GM12878 (cell line): Measurements from ENCODE around the gene CHST14. TPM values are rescaled to one million over a fixed set of nuclear protein-coding genes. Genes with fewer than 3 reads are reported as not detected.

Experiments used
- ATAC-seq: fragments of 200-7000 bp; cut with Tn5 transposase; 3 replicates; pipeline ENCODE4 v1.9.1; 2020; ENCODE audit warnings: mild to moderate bottlenecking, moderate library complexity
- BruUV-seq: library from RNA; stranded (reverse); fragments of 400-500 nt; replicated peaks from 2 replicates; lab custom pipeline; 2021; lab: Mats Ljungman, UMichigan
- CTCF ChIA-PET: fragments of 300-600 bp; sonication (Branson Sonifier 250); formaldehyde crosslinking; extraction: SDS; loops from one replicate; lab custom pipeline; 2021; ENCODE audit warnings: inconsistent platforms; lab: Yijun Ruan, JAX
- POLR2A ChIA-PET: fragments of 350-600 bp; formaldehyde crosslinking; extraction: SDS; loops from one replicate; lab custom pipeline; 2021; ENCODE audit warnings: inconsistent platforms; lab: Charles Lee
- RAD21 ChIA-PET: fragments of 300-600 bp; sonication (Branson Sonifier 250); formaldehyde crosslinking; loops from one replicate; lab custom pipeline; 2023; ENCODE audit warnings: antibody characterized with exemption; ENCODE audit not compliant: unreplicated experiment; lab: Charles Lee
- SMC1A ChIA-PET: fragments of 300-600 bp; sonication (Branson Sonifier 250); formaldehyde crosslinking; loops from one replicate; lab custom pipeline; 2023; ENCODE audit not compliant: unreplicated experiment, uncharacterized antibody; lab: Charles Lee
- DNase-seq: peaks from one replicate; pipeline ENCODE4 v3.0.0-alpha.2; 2011; ENCODE audit warnings: low read depth, low spot score
- FAIRE-seq: peaks from 3 replicates; lab custom pipeline; 2011; peaks lifted over from hg19 to GRCh38; lab: Jason Lieb, UNC
- H2AFZ ChIP-seq: 2 replicates; pipeline ENCODE4 v1.6.0; 2011; ENCODE audit warnings: low read depth, low read length, control low read depth; ENCODE audit not compliant: control insufficient read depth
- H3K27ac ChIP-seq: 2 replicates; pipeline ENCODE4 v1.5.1; 2011; ENCODE audit warnings: control low read depth; ENCODE audit not compliant: control insufficient read depth, insufficient read depth
- H3K27me3 ChIP-seq, 2 experiments: replicated peaks in 1 of 2; 2 replicates each; pipeline versions ENCODE4 v1.6.0 to v1.6.1; 2011; ENCODE audit warnings: low read length in 1 of 2; ENCODE audit not compliant: control insufficient read depth in 2 of 2, insufficient read depth in 2 of 2
- H3K36me3 ChIP-seq, 2 experiments: 2 replicates each; pipeline ENCODE4 v1.5.1; 2011; ENCODE audit warnings: low read length in 1 of 2; ENCODE audit not compliant: control insufficient read depth in 2 of 2, insufficient read depth in 2 of 2
- H3K4me1 ChIP-seq: 2 replicates; pipeline ENCODE4 v1.6.1; 2011; ENCODE audit warnings: mild to moderate bottlenecking, low read length, moderate library complexity, mixed read lengths; ENCODE audit not compliant: control insufficient read depth, insufficient read depth
- H3K4me2 ChIP-seq: 2 replicates; pipeline ENCODE4 v1.6.0; 2011; ENCODE audit warnings: control low read depth; ENCODE audit not compliant: control insufficient read depth, insufficient read depth
- H3K4me3 ChIP-seq: fragments of 200-600 bp; sonication (generic); 2 replicates; pipeline ENCODE4 v1.5.1; 2016
- H3K79me2 ChIP-seq: 2 replicates; pipeline ENCODE4 v1.6.0; 2011; ENCODE audit warnings: low read length; ENCODE audit not compliant: control insufficient read depth, insufficient read depth
- H3K9ac ChIP-seq: 2 replicates; pipeline ENCODE4 v1.8.0; 2011; ENCODE audit warnings: low read length, control low read depth, mixed read lengths; ENCODE audit not compliant: control insufficient read depth, insufficient read depth
- H3K9me3 ChIP-seq: replicated peaks from 3 replicates; pipeline ENCODE4 v1.5.1; 2011; ENCODE audit warnings: mild to moderate bottlenecking, low read length; ENCODE audit not compliant: control insufficient read depth, insufficient read depth
- H4K20me1 ChIP-seq: 2 replicates; pipeline ENCODE4 v1.6.0; 2011; ENCODE audit not compliant: control insufficient read depth, insufficient read depth
- CTCF ChIP-seq, 3 experiments: IDR thresholded peaks in 2 of 3; conservative IDR thresholded peaks in 1 of 3; 2 replicates each; pipeline ENCODE4 v1.5.1; 2011; ENCODE audit warnings: low read depth in 3 of 3, low read length in 3 of 3, mild to moderate bottlenecking in 3 of 3, control low read depth in 2 of 3, moderate library complexity in 2 of 3, inconsistent platforms in 1 of 3, mixed read lengths in 1 of 3; ENCODE audit not compliant: control insufficient read depth in 2 of 3, insufficient read depth in 1 of 3; ENCODE audit errors: extremely low read depth in 1 of 3
- FOXM1 ChIP-seq: IDR thresholded peaks from 2 replicates; pipeline ENCODE4 v1.6.1; 2012; ENCODE audit warnings: low read depth, mild to moderate bottlenecking, inconsistent platforms, low read length, moderate library complexity
- HDAC2 ChIP-seq: fragments of 200-600 bp; sonication (generic); IDR thresholded peaks from 2 replicates; pipeline ENCODE4 v1.6.1; 2017
- MLLT1 ChIP-seq: fragments of 450-650 bp; IDR thresholded peaks from 2 replicates; pipeline ENCODE4 v1.6.1; 2016; ENCODE audit warnings: mild to moderate bottlenecking
- POLR2A ChIP-seq: IDR thresholded peaks from 2 replicates; pipeline ENCODE4 v1.6.1; 2011; ENCODE audit warnings: low read depth, mild to moderate bottlenecking, low read length
- RAD21 ChIP-seq: IDR thresholded peaks from 2 replicates; pipeline ENCODE4 v1.6.1; 2011; ENCODE audit warnings: mild to moderate bottlenecking, low read depth, low read length, moderate library complexity; ENCODE audit not compliant: insufficient read depth
- RELA ChIP-seq: fragments of 450-650 bp; IDR thresholded peaks from 2 replicates; pipeline ENCODE4 v1.8.0; 2014; ENCODE audit warnings: borderline replicate concordance; ENCODE audit not compliant: partially characterized antibody
- STAT1 ChIP-seq: fragments of 450-650 bp; conservative IDR thresholded peaks from 2 replicates; pipeline ENCODE4 v1.6.1; 2014; ENCODE audit warnings: antibody characterized with exemption, mild to moderate bottlenecking
- ZBTB33 ChIP-seq: fragments of 450-650 bp; IDR thresholded peaks from 2 replicates; pipeline ENCODE4 v1.6.1; 2017; ENCODE audit warnings: mild to moderate bottlenecking
- WGBS: methylation state at CpG from one replicate; pipeline ENCODE4 v1.1.6; 2016; ENCODE audit warnings: low lambda C conversion rate; ENCODE audit not compliant: insufficient replicate concordance, insufficient coverage; ENCODE audit errors: missing lambda C conversion rate; 5-methylcytosine and 5-hydroxymethylcytosine counted together
- in situ Hi-C: fragments of 300-500 bp; cut with MboI; formaldehyde crosslinking; loops from 9 replicates; pipeline ENCODE4 v1.14.3; 2018; ENCODE audit warnings: mixed read lengths
- intact Hi-C: fragments of 100-400 bp; cut with micrococcal nuclease; formaldehyde crosslinking; loops from one replicate; pipeline ENCODE4 v1.14.2; 2022; ENCODE audit not compliant: unreplicated experiment
- polyA plus RNA-seq, 11 experiments: library from polyadenylated mRNA; depleted of rRNA in 4 of 11; unstranded in 6 of 11; stranded (reverse) in 5 of 11; fragments of >200 nt; fragmentation: Nextera tagmentation in 4 of 11; fragmentation: Illumina TruSeq in 1 of 11; extraction: Ambion mirVana in 4 of 11; extraction: Trizol in 1 of 11; gene quantifications; 1 replicate in 1 of 11; 2 replicates in 10 of 11; pipeline versions ENCODE4 v1.2.1 to v1.2.3, GENCODE V29; 2011 to 2016; ENCODE audit warnings: inconsistent platforms in 2 of 11, missing spikeins in 2 of 11, low read depth in 1 of 11
- total RNA-seq, 4 experiments: library from RNA; depleted of rRNA in 3 of 4; stranded (reverse); fragments of >200 nt in 3 of 4; fragmentation: Illumina TruSeq in 1 of 4; extraction: Trizol in 1 of 4; gene quantifications; 2 replicates each; pipeline versions ENCODE4 v1.2.1 to v1.2.3, GENCODE V29; 2013 to 2021
- TF ChIP-seq, protein P1 (sequence below): fragments of 450-650 bp; IDR thresholded peaks from 2 replicates; pipeline ENCODE4 v1.6.1; 2017; ENCODE audit warnings: borderline replicate concordance
- TF ChIP-seq, protein P2 (sequence below): IDR thresholded peaks from 2 replicates; pipeline ENCODE4 v1.6.1; 2012; ENCODE audit warnings: low read length, inconsistent platforms

Gene CHST14
- total and polyA plus RNA-seq, 10 of the 15 experiments (the other 5 are each of a cell fraction or from before 2014, with no cell fraction given), result 1.3 to 12.8 (median 6.2) TPM

DNA sequence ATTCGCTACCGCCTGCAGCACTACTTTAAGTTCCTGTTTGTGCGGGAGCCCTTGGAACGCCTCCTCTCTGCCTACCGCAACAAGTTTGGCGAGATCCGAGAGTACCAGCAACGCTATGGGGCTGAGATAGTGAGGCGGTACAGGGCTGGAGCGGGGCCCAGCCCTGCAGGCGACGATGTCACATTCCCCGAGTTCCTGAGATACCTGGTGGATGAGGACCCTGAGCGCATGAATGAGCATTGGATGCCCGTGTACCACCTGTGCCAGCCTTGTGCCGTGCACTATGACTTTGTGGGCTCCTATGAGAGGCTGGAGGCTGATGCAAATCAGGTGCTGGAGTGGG is 995 bp downstream of the CHST14 start (continued):
- TF ChIP-seq MLLT1, result no peak
- TF ChIP-seq RAD21, result no peak

GRCh38 chr15:40472171-40472727 is 1.5 kb downstream of the CHST14 start:
- no TSS peak for BruUV-seq
- peaks cover 9% of the 10 kb centered on the region for H3K79me2 ChIP-seq
- intact Hi-C loops, result no loop called here
- no peak overlapping the region for H3K27ac ChIP-seq
- peak overlapping the region; percentile 77; the same call in 1 of the 2 replicates for H3K9ac ChIP-seq
- ChIA-PET POLR2A (no interaction called here), RAD21 (no interaction called here), CTCF (interaction anchor here (1.0 kb wide), 1 partner anchor 15 kb away, joined by 4 read pairs; no protein-coding TSS in a partner anchor), SMC1A (interaction anchor here (1.1 kb wide), 1 partner anchor 10 kb away, joined by 3 read pairs; no protein-coding TSS in a partner anchor)
- no peaks in the 10 kb centered on the region for H4K20me1 ChIP-seq
- no peaks in the 10 kb centered on the region for H3K9me3 ChIP-seq
- WGBS, result 30% methylated on average over 9 of the region's 9 CpGs
- no peak for ATAC-seq
- H3K27me3 ChIP-seq, result no peaks in the 10 kb centered on the region
- peak; percentile 27 for FAIRE-seq
- DNase-seq, result no peak
- H3K4me1 ChIP-seq, result peaks cover 8% of the 10 kb centered on the region
- no peaks in the 10 kb centered on the region for H3K36me3 ChIP-seq
- TF ChIP-seq RELA (no peak), HDAC2 (no peak), ZBTB33 (no peak), CTCF (IDR thresholded peaks at IDR 0.05 in 2 of 3, conservative IDR thresholded peaks at IDR 0.05 in 1 of 3; ENCODE audit: control insufficient read depth in 2 of 3, extremely low read depth in 1 of 3, insufficient read depth in 1 of 3, low read depth in 3 of 3, low read length in 3 of 3) (no peak), FOXM1 (no peak), STAT1 (no peak), POLR2A (no peak)
- TF ChIP-seq, protein P1, sequence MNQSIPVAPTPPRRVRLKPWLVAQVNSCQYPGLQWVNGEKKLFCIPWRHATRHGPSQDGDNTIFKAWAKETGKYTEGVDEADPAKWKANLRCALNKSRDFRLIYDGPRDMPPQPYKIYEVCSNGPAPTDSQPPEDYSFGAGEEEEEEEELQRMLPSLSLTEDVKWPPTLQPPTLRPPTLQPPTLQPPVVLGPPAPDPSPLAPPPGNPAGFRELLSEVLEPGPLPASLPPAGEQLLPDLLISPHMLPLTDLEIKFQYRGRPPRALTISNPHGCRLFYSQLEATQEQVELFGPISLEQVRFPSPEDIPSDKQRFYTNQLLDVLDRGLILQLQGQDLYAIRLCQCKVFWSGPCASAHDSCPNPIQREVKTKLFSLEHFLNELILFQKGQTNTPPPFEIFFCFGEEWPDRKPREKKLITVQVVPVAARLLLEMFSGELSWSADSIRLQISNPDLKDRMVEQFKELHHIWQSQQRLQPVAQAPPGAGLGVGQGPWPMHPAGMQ, result no peak
- TF ChIP-seq, protein P2, sequence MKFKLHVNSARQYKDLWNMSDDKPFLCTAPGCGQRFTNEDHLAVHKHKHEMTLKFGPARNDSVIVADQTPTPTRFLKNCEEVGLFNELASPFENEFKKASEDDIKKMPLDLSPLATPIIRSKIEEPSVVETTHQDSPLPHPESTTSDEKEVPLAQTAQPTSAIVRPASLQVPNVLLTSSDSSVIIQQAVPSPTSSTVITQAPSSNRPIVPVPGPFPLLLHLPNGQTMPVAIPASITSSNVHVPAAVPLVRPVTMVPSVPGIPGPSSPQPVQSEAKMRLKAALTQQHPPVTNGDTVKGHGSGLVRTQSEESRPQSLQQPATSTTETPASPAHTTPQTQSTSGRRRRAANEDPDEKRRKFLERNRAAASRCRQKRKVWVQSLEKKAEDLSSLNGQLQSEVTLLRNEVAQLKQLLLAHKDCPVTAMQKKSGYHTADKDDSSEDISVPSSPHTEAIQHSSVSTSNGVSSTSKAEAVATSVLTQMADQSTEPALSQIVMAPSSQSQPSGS, result no peak
- TF ChIP-seq, all 136 proteins: peak for 0
- in situ Hi-C loops, result no loop called here
- Histone ChIP-seq H3K4me3 (peak overlapping the region; percentile 85), H3K4me2 (peak overlapping the region; percentile 94), H2AFZ (no peak overlapping the region)
